Right lung (tissue), 5 donors: ENCODE measurements around the gene MZF1. TPM values are rescaled to one million over a fixed set of nuclear protein-coding genes. Genes with fewer than 3 reads are reported as not detected.
A peak's percentile ranks its signal among the peaks of the same experiment; 100 is the strongest.

Experiments used
- DNase-seq, 2 donors: peaks; one replicate each; pipeline ENCODE4 v3.0.0-alpha.2; 2013
- polyA plus RNA-seq, 5 donors: library from polyadenylated mRNA; unstranded; fragments of 120-200 nt; gene quantifications; one replicate each; pipeline versions ENCODE4 v1.2.1 to v1.2.3, GENCODE V29; 2013; ENCODE audit warnings: inconsistent platforms in 1 of 5, low replicate concordance in 1 of 5; ENCODE audit not compliant: insufficient read length in 5 of 5, insufficient read depth in 1 of 5

The MZF1 gene
- polyA plus RNA-seq, 5 donors = 27.0 to 49.9 (median 40.9) TPM

DNA sequence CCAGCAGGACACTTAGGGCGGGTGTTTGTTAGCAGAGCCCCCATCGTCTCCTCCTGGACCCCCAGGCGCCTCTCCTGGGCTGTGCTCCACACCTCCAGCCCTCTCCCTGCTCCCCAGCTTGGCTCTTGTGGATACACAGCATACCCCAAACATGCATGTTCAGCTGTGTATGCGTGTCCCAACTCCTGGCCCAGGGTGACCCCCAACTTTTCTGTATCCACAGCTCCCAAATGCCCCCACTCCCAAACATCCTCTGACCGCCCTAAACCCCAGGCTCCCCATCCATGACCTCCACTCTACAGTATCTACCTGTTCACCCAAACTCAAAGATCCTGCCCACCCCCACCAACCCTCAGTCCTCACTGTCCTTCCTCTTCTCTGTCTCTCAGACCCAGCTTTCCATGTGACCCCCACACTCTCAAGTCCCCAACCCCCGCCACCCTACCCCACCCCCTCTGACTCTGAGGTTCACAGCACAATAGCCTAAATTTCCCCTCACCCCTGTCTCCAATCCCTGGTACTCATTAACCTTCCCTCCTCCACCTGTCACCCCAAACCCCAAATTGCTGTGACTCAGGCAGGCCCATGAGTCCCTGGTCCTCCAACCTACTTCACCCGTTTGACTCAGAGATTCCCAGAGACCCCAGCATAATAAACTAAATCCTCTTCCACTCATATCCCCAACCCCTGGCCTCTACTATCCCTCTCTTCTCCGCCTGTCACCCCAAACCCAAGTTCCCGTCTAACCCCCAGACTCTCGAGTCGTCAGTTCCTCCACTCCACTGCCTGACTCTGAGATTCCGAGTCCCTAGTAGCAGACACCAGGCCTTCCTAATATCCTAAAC lies 15.7 kb downstream of the MZF1 start:
- DNase-seq = no peak

GRCh38 chr19:58556622-58557220 lies 16.4 kb downstream of the MZF1 start:
- DNase-seq = no peak

DNA sequence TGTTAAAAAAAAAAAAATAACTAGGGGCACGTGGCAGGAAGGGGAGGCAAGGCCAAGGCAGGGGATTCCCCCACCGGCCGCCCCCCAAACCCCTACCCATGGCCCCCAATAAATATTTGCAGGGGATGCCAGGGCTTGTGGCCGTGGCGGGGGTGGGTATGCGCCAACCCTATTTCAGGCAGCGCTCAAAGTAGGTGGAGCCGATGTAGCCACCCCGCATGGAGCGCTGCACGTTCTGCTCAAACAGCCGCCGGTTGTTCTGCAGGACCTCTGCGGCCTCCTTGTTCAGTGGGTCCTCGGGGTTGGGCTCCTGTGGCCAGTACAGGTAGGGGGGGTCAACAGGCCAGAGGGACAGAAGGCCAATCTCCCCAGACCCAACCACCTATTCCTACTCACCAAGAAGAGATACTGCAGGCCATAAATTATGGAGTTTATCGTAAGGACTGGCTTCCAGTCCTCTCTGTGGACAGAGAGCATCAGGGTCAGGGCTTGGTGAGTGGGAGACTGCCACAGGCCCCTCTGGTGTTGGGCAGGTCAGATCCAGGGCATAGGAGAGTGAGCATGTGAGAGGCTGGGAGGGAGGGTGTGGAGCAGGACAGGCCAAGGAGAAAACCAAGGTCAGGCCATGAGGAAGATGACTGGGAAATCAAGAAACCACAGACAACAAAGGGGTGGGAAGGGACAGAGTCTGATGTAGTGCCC lies 17.1 kb downstream of the MZF1 start:
- DNase-seq = no peak

DNA sequence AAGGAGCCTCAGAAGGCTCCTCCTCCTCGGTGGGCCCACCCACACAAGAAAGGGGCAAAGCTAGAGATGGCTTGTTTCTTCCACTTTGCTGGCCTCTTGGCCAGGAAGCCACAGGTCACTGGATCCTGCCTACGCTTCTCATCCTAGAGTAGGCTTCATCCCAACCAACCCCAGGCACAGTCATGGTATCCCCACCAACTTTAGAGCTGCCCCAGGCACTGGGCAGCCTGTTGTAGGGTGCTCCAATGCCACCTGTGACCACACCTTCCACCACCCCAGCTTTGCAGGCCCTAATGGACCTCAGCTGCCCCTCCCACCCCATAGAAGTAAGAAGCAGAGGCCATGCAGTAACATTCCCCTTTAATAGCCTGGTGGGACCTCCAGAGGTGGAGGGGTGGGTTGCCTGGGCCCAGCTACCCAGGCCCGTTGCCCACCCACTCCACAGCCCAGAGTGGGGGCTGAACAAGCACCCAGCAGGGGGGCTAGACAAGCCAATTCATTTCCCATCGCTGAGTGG lies 17.7 kb downstream of the MZF1 start:
- DNase-seq = no peak

GRCh38 chr19:58554494-58555368 lies 18.4 kb downstream of the MZF1 start, which contains the start of gene CHMP2A:
CHMP2A (minus strand) TSS chr19:58555105; CDS start chr19:58554212, 893 bp downstream.
- peak; percentile 96 to 97 for DNase-seq

GRCh38 chr19:58553799-58554493 lies 19.2 kb downstream of the MZF1 start:
- DNase-seq = no peak

GRCh38 chr19:58552655-58553054 lies 20.5 kb downstream of the MZF1 start:
- DNase-seq = no peak

DNA sequence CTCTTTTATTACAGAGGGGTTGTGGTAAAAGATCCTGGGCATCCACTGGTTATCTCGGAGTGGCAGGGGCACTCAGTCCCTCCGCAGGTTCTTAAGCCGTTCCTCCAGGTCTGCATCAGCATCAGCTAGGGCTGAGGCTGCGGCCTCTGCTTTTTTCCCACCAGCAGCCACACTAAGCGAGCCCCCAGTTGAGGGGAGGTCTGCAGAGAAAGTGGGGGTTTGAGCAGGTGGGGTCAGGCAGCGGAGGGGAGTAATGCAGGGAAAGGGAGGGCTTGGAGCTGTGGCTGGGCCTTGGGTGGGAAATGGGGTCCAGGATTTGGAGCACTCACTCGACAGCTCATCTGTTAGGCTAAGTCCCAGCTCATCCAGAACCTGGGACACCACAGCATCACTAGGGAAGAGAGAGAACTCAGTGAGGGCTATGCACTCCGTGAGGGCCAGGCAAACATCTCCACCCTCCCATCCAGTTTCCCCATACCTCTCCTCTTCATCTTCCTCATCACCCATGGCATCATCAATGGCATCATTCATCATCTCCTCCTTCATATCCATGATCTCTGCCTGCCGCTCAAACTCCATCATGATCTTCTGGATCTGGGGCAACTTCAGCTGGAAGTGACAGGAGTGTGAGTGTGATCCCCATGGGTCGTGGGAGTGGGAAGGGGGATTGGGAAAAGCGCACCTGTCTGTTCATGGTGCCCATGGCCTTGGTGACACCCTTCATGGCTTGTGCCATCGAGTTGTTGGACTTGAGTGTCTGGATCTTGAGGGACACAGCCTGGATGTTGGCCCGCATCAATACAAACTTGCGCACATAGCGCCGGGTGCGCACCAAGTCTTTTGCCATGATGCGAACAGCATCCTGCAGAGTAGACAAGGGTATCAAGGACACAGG lies 21.3 kb downstream of the MZF1 start:
- no peak for DNase-seq

GRCh38 chr19:58551123-58551497 lies 22.0 kb downstream of the MZF1 start:
- DNase-seq = no peak

- DNase-seq = no peak
These were observed 22.6 kb downstream of the MZF1 start for GRCh38 chr19:58550362-58551122.

GRCh38 chr19:58549664-58550361 lies 23.3 kb downstream of the MZF1 start:
- no peak for DNase-seq

DNA sequence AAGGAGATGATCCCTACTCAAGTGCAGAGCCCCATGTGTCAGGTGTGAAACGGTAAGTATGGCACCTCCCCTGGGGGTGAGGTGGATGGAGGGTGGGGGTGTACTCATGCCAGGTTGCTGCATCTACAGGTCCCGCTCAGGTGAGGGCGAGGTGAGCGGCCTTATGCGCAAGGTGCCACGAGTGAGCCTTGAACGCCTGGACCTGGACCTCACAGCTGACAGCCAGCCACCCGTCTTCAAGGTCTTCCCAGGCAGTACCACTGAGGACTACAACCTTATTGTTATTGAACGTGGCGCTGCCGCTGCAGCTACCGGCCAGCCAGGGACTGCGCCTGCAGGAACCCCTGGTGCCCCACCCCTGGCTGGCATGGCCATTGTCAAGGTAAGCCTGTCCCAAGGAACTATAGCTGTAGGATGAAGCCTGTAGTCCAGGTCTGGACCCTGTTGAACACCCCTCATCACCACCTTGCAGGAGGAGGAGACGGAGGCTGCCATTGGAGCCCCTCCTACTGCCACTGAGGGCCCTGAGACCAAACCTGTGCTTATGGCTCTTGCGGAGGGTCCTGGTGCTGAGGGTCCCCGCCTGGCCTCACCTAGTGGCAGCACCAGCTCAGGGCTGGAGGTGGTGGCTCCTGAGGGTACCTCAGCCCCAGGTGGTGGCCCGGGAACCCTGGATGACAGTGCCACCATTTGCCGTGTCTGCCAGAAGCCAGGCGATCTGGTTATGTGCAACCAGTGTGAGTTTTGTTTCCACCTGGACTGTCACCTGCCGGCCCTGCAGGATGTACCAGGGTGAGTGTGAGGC lies 24.1 kb downstream of the MZF1 start:
- no peak for DNase-seq

DNA sequence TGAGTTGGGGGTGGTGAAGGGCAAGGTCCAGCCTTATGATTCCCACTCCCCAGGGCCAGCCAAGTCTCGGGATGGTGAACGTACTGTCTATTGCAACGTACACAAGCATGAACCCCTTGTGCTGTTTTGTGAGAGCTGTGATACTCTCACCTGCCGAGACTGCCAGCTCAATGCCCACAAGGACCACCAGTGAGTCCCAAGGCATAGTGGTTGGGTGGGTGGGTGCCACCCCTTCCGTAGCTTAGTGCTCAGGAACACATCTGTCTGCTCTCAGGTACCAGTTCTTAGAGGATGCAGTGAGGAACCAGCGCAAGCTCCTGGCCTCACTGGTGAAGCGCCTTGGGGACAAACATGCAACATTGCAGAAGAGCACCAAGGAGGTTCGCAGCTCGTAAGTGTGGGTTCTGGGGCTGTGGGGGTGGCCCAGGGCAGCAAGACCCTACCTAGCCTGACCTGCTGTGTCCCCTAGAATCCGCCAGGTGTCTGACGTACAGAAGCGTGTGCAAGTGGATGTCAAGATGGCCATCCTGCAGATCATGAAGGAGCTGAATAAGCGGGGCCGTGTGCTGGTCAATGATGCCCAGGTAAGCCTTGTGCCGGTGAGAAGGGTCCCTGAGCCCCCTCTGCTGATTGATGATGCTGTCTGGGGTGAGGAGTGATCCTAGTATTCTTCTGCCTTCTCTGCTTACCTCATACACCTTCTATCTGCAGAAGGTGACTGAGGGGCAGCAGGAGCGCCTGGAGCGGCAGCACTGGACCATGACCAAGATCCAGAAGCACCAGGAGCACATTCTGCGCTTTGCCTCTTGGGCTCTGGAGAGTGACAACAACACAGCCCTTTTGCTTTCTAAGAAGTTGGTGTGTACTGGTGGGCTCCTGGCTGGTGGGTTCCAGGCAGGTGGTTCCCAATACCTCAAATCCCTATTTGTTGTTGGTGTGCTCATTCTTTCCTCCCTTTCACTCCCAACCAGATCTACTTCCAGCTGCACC lies 25.5 kb downstream of the MZF1 start:
- no peak for DNase-seq

DNA sequence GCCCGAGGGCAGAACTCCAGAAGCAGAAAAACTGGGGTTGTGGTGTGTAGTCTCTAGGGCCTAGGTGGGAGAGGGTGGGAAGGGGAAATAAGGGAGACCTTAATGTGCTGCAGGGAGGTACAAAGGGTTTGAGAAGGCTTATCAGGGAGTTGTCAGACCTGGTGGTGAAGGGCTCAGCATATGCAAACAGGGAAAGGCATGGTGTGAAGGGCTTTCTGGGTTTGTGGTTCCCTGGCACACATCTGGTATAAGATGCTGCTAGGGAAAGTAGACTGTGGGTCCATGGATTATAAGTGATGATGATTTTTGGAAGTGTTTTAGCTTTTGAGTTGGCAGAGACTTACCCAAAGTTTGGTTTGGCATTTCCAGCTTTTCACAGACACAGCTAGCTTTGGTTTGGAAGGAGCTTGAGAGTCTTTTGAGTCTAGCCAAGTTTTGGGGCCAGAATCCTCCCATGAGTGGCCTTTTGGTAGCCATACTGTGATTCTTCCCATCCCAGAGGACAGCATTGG lies 27.1 kb downstream of the MZF1 start:
- DNase-seq = no peak

DNA sequence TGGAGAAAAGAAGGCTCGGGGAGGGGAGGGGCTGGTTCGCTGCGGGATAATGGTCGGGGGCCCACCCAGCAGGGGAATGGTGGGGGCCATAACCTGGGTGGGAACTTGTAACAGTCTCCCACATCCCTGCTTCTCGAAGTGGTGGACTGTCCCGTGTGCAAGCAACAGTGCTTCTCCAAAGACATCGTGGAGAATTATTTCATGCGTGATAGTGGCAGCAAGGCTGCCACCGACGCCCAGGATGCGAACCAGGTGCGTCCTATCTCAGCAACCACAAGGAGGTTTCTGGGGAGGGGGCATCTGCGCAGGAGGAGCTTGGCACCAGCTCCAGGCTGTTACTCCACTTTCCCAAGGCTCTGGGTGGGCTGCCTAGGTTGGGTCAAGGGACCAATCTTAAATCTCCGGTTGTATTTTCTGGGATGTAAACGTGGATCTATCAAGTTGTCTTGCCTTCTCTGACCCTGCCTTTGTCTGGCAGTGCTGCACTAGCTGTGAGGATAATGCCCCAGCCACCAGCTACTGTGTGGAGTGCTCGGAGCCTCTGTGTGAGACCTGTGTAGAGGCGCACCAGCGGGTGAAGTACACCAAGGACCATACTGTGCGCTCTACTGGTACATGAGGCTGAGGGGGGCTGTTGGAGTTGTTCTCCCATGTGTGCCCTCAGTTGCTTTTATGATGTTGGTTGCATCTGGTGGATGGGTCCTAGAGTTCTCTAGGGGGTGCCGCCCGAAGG lies 27.7 kb downstream of the MZF1 start:
- no peak for DNase-seq
